Islet of Langerhans (tissue), 1 donor: ENCODE data around the gene ADIPOR2.
"Not testable (repeated sequence)": the region's sequence is repeated elsewhere in the genome, so short reads cannot be mapped to it uniquely, and the experiment has no call there.

Source experiments
- FAIRE-seq: peaks from one replicate; lab custom pipeline; 2011; peaks lifted over from hg19 to GRCh38; lab: Jason Lieb, UNC

The ADIPOR2 gene

DNA sequence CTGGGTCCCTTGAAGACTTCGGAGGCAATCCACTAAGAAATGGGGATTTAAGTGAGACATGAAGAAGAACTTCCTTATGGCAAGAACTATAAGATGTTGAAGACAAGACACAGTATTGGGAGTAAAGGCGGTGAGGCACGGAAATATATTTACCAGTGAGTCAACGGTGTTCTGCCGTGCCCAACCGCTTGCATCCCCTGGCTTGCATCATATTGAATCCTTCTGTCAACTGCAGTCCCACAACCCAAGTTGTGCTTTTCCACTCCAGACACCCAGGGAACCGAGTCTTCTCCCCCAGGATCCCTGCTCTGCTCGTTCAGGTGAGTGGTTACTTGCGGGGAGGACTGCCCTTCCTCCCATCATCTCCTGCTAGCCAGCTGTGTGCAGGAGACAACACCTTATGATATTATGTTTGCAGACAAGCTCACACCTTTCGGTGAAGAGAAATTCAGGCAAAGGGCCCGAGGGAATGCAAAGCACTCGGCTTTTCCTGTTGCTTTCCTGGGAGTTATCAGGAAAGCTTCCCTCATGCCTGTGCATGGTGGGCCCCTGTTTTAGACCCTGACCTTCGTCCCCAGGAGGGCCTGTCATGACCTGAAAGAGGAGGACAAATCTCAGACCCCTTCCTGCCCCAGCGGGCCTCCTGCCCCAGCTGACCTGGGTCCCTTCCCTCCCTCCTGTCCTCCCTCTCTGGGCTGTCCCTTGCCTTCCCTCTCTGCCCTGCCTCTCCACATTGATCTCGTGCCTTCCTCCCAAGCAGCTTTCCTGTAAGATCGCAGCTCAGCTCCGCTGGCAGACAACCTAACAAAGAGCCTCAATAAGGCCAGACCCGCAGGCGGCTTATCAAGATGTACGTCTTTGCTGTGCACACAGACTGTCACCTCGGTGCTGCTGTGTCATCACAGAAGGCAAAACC is 125.2 kb downstream of the ADIPOR2 start:
- no peak for FAIRE-seq

DNA sequence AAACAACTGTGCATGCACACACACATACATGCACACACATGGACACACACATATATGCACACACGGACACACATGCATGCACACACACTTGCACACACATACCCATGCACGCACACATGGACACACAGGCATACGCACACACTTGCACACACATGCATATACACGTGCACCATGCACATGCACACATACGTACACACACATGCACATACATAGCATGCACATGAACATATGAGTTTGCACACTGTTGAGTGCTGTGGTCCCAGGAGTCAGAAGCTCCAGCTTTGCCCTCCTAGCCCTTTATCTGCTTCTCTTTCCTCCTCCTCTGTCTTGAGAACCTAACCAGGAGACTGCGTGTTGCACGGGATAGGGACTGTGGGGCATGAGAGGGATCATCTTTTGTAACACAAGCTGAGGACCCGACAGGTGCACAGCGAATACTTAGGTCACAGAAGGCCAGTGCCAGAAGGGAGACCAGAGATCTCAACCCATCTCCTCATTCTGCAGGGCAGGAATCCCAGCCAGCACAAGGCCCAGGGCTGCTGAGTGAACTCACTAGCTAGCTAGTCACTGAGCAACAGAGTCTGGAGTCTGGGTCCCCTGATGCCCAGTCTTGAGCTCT is 126.0 kb downstream of the ADIPOR2 start:
- no peak for FAIRE-seq

DNA sequence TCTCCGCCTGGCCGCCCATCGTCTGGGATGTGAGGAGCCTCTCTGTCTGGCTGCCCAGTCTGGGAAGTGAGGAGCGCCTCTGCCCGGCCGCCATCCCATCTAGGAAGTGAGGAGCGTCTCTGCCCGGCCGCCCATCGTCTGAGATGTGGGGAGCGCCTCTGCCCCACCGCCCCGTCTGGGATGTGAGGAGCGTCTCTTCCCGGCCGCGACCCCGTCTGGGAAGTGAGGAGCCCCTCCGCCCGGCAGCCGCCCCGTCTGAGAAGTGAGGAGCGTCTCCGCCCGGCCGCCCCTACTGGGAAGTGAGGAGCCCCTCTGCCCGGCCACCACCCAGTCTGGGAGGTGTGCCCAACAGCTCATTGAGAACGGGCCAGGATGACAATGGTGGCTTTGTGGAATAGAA is 127.1 kb downstream of the ADIPOR2 start:
- not testable (repeated sequence) for FAIRE-seq

DNA sequence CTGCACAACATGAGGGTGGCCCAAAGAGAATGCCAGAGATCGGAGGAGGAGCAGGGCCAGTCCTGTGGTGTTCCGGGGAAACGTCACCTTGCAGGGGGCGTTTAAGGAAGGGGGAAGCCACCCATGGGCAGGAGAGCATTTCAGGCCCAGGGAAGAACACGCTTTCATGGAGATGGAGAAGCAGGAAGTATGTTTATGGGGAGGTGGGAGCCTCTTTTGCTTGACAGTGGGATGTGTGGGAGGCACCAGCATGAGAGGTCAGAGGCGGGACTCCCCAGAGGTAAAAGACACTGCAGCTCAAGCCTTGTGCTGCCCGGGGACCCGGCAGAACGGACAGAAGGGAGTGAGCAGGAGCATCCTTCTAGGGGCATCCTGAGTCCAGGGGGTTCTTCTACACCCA is 128.2 kb downstream of the ADIPOR2 start:
- FAIRE-seq: no peak

DNA sequence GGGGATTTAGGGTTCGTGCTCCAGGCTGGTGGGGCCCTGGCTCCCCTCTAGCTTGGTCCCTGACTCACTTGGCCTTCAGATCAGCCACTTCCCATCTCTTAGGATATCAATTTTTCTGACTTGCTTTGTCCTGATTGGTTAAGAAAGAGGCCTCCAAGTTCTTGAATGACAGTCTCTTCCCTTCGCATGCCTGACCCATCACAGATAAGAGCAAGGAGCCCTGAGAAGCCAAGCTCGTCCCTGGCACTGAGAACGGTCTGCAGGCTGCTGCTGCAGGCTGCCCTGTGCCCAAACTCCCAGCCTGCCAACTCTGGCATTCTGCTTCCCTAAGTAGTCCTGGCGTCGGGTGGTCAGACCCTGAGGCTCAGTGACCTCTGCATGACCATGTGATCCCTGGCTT is 128.7 kb downstream of the ADIPOR2 start:
- no peak for FAIRE-seq

DNA sequence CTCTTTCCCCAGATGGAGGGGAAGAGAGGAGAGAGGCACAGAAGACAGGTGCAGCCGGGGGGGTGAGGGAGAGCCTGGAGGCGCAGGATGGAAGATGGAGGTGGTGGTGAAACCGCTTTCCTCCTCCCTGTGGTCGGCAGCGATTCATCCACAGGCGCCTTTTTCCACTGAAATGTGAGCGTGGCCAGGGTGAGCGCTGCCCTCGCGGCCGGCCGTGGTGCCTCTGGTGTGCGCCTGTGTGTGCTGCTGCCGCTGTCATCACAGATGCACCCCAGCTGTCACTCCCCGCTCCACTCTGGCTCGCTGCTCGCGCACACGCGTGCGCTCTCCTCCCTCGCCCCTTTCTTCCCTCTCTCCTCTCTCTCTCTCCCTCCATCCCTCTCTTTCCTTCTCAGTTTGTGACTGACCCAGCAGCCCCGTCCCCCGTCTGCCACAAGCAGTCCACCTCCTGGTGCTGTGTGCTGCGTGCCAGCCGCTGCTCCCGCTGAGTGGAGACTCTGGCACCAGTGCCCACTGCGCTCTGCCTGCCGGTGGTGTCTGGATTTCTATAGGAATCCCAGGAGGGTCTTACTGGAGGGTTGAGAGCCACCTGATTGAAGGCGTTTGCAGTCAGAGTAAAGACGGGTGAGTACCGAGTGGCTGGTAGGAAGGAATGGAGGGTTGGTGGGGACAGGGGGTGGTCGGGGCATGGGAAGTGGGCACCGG is 129.5 kb downstream of the ADIPOR2 start, which contains the start of gene LRTM2:
LRTM2 (plus strand) TSS at position 375 of the 705 bp plus-strand sequence. CDS start 7,584 bp downstream, outside the sequence.
- FAIRE-seq: no peak

DNA sequence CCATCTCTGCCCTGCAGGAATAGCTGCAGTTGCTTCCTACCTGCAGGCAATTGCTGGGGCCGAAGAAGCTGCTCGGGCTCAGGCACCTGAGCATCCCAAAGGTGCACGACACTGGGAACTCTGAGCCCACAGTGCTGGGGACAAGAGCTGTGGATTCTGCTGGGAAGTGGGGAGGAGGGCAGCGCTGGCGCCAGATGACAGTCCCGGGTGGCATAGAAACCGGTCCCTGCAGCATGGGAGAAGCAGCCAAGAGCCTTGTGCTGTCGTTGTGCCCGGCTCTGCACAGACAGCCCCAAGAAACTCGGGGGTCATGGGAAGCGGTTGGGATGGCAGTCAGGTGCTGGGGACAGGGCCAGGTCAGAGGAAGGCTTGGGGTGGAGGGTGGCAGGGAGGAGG is 130.0 kb downstream of the ADIPOR2 start:
- no peak for FAIRE-seq

DNA sequence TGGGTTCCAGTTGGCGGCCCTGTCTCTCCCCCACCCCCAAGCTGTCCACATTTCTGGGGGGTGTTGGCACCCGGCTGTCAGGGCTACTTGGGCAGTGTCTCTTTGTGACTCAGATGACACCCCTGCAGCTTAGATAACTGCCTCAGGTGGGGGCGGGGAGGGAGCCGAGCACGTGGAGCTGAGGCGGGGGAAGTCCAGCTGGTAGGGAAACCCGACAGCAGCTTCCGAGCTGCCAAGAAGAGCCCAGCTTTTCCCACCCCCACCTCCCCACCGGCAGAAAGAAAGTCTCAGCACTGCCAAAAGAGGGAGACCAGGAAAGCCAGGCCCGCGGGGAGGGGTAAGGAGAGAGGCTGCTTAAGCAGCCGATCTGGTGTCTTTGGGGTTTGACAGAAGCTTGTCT is 130.9 kb downstream of the ADIPOR2 start:
- FAIRE-seq: no peak

DNA sequence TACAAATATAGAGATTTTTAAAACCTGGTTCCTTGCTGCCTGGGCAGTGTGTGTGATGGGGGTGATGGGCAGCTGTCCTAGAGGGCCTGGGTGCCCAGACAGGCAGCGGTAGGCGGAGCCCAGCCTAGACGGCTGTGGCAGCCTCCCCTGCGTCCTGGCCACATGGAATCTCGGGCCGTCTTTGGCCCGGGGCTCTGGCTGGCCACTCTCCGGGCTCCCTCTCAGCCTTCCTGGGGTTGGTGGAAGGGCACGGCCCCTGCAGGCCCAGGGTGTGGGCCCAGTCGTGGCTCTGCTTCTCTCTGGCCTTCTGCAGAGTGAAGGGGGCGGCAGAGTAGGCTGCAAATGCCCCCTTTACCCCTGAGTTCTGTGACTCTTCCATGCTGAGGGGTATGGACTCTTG is 131.8 kb downstream of the ADIPOR2 start:
- FAIRE-seq: no peak

DNA sequence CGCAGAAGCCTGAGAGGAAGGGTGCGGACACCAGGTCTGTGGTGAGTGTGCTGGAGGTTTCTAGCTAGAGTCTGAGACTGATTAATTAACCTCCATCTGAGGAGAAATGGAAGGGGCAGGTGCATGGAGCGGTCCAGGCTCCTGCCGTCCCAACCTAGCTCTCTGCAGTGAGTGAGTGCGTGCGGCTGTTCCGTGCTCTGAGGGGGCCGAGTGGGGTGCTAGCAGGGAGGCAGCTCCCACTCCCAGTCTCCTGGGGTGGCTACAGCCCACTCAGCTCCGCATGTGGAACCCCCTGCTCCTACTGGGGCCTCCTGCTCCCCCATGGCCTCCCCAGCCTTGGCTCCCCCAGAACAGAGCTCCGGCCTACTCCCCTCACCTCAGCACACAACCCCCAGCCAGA is 132.4 kb downstream of the ADIPOR2 start:
- no peak for FAIRE-seq

DNA sequence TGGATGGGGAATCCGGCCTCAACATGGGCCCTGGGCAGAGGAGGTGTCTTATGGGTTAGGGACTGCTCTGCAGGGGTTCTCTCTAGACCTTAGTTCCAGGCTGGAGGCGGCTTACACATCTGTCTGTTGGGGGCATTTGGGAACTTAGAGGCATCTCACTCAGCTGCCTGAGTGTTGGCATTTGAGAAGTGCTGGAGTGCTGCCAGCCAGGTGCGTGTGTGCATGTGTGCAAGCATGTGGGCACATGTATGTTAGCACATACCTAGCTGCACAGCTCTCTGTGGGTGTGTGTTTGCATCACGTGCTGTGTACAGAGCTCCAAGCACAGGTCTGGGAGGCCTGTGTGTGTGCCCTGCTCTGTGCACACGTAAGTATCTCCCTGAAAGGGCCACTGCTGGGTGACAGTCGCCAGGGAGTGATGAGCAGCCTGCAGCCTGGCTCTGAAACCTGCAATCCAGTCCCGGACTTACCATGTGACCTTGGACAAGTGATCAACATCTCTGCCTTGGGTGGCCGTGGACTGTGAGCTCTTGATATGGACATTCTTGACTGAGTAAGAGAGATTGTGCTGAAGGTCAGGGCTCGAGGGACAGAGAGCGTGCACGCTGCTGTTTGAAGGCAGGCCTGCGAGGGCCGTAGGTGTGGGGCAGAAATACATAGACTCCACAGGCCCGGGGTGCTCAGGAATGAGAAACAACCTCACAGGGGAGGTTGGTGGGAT is 134.7 kb downstream of the ADIPOR2 start:
- no peak for FAIRE-seq

DNA sequence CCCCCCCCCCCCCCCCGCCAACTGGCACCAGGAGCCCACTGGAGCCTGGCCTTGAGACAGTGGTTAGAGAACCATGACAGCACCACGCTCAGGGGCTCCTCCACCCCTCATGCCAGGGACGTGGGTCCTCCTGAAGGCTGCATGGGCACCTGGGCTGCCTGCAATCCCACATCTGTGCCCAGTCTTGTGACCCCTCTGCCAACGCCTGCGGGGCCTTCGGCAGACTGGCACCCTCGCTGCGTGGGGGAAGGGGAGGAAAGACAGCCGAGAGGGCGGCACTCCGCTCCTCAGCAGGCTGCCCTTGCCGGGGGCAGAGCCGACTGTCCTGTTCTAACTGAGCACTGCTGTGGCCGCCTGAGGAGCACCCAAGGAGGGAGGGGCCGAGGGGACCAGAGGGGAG is 135.5 kb downstream of the ADIPOR2 start:
- no peak for FAIRE-seq

DNA sequence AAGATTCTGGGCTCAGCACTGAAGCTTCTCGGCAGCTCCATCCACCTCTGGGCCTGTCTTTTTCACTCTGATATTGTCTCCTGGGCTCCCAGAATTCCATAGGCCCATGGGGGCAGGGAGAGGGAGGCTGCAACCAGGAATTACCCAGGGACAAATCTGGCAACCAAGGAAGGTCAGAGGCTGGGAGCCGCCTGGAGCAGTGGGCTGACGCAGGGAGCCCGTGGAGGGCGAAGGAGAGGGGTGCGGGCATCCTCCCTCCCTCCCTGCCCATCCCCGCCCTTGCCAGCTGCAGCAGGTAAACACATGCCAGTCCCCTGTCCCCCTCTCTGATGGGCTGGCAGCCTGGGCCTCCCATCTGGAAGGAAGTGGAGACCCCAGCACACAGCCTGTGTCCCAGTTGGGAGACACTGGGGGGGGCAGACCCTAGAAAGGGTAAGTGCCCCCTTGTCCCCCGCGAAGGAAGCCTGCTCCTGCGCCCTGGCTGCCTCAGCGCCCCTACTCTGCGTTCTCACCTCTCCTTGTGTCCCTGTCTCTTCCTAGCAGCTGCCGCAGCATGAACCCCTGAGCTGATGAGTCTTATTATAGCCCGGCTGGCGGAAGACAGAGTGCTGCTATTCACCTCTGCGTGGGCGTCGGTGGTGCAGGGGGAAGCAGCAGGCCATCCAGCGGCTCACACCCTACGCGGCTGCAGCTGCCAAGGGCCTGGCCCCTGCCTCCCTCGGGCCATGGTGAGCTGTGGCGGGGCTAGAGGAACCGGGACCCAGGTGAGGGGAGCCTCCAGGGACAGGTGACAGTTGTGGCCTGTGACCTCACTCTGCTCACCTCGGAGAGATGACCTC is 136.2 kb downstream of the ADIPOR2 start:
- FAIRE-seq: no peak

DNA sequence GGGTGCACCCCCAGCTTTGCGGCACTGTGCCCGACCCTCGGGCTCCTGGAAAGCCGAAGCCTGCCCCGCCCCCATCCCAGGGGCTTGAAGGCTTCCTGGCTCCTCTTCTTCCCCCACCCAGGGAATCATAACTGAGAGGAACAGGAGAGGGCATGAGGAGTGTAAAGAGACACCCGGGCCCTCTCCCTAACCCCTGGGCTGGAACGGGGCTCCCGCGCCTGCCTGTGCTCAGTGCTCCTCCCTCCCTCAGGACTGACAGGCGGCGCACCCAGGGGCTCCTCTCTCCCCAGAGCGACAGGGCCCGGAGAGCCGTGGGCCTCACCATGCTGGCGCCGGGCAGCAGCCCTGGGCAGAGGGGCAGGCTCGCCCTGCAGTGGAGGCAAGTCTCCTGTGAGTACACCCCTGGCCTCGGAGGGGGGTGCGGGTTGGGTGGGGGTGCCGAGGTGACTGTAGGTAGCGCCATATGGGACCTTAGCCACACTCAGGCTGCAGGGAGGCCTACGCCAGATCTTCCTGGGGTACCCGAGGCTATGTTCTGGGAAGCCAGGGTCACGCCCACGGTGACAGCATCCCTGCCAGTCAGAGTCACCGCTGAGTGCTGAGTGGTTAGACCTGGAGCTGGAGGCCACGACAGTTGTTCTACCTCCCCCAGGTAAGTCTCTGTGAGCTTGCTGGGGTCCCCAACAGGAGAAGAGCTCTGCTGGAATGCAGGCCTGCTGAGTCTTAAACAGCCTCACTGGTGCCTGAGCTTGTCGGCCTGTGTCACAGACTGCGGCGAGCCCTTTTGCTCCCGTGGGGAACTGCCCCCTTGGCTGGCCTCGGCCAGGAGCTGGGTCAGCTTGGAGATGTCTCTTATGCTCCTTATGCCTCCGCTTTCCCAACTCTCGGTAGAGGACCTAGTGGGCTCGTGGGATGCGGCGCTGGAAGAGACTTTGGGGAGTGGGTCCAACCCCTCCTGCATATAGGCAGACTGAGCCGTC is 137.2 kb downstream of the ADIPOR2 start:
- FAIRE-seq: no peak

DNA sequence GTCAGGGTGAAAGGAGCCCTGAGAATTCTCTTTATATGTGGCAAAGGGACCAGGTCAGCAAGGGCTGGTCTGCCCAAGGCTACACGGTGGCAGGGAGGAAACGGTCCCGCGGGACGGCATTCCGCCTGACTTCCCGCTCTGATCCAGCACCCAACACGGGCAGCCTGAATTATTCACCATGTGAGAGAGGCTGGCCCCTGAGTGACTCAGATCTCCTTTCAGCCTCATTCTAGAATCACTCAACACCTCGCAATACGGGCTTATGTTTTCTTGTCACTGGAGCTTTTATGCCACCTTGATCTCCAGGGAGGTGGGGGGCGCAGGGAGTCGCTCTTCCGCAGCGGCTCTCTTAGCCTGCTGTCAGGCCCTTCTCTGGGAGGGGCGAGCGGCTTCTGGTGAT is 138.0 kb downstream of the ADIPOR2 start:
- no peak for FAIRE-seq

DNA sequence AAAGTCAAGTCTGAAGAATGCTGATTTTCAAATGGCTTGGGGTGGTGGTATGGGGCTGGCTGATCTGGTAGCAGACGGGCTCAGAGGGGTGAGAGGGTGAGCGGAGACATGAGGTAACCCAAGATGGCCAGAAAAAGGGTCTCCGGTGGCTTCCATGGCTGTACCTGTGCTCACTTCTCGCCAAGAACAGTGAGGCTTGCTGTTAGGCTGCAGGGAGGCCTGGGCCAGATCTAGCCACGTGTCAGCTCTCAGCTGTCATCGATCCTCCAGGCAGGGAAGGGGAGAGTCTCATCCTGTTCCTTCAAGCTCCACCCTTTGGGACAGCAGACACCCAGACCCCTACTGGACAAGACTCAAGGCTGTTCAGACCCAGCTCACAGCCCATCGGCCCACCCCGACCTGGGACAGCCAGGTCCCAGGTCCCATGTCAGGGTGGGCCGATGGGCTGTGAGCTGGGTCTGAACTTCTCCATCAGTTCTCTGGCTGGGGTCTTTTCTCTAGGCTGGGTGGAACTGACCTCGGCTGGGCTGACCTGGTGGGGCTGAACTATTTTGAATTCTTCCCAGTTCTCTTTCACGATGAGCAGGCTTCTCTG is 138.5 kb downstream of the ADIPOR2 start:
- no peak for FAIRE-seq

DNA sequence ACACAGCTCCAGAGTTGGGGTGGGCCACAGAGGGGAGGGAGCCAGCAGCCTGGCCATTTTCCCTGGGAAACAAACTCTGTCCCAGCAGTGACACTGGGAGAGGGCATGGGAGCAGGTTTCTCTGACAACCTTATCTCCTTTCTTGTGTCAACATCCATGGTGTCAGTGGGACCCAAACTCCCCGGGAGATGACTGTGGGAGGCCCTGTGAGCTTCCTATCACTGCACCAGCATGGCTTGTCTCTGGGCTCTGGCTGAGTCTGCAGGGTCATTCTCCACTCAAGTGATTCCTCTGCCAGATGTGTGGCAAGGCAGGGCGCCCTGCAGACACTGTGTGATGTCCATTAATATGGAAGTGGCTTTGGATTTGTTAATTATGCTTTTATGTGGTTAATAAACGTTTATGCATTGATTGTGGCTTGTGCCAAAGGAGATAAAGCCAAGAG is 139.6 kb downstream of the ADIPOR2 start:
- no peak for FAIRE-seq

DNA sequence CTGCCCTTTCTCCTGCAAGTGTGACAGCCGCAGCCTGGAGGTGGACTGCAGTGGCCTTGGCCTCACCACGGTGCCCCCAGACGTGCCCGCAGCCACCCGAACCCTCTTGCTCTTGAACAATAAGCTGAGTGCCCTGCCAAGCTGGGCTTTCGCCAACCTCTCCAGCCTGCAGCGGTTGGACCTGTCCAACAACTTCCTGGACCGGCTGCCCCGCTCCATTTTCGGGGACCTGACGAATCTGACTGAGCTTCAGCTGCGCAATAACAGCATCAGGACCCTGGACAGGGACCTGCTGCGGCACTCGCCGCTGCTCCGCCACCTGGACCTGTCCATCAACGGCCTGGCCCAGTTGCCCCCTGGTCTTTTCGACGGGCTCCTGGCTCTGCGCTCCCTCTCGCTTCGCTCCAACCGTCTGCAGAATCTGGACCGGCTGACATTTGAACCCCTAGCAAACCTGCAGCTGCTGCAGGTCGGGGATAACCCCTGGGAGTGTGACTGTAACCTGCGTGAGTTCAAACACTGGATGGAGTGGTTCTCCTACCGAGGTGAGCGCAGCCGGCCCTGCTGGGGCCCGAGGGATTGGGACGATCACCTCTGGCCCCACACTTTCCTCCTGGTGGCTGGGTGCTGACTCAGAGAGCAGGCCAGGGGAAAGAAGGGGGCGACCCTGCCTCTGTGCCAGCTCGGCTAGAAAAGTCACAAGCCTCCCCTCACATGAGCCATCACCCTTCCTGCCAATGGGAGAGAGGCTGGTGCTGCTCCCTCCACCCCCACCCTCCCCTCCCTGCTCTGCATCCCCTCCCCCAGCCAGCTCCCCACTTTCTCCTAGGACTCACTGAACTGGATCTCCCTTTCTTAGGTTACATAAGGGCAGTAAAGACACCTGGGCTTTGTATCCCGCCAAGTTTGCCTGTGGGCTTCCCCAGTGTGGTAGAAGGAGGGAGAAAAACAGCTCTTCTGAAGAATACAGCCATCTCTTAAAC is 140.4 kb downstream of the ADIPOR2 start:
- no peak for FAIRE-seq
